Right atrium auricular region (tissue), 2 donors: ENCODE data around the gene DRD4. TPM values are rescaled to one million over a fixed set of nuclear protein-coding genes. Genes with fewer than 3 reads are reported as not detected.
"Not testable (repeated sequence)": the region's sequence is repeated elsewhere in the genome, so short reads cannot be mapped to it uniquely, and the experiment has no call there.

Source experiments
- DNase-seq: peaks from one replicate; pipeline ENCODE4 v3.0.0-alpha.2; 2019; ENCODE audit warnings: low spot score
- H3K27ac ChIP-seq, 2 donors: fragments of 200-600 bp; sonication (generic); 1 replicate in 1 of 2; 2 replicates in 1 of 2; pipeline ENCODE4 v1.5.1; 2016 to 2019
- H3K27me3 ChIP-seq, 2 donors: fragments of 200-600 bp; sonication (generic); one replicate each; pipeline versions ENCODE4 v1.5.1 to v1.6.0; 2017 to 2019
- H3K36me3 ChIP-seq: fragments of 200-600 bp; sonication (generic); one replicate; pipeline ENCODE4 v1.5.1; 2016
- H3K4me1 ChIP-seq, 2 donors: fragments of 200-600 bp; sonication (generic); one replicate each; pipeline versions ENCODE4 v1.5.1 to v1.6.0; 2017 to 2019
- H3K4me3 ChIP-seq, 2 donors: fragments of 200-600 bp; sonication (generic); 1 replicate in 1 of 2; 2 replicates in 1 of 2; pipeline ENCODE4 v1.5.1; 2017 to 2019; ENCODE audit warnings: mild to moderate bottlenecking in 1 of 2, moderate library complexity in 1 of 2
- H3K9me3 ChIP-seq, 2 donors: fragments of 200-600 bp; sonication (generic); one replicate each; pipeline ENCODE4 v1.5.1; 2019
- total RNA-seq, 2 donors: library from RNA; depleted of rRNA; stranded (reverse); fragments of >200 nt; gene quantifications; one replicate each; pipeline ENCODE4 v1.1.0, GENCODE V29; 2016
- TF ChIP-seq, protein P1 (sequence below), 2 donors: fragments of 200-600 bp; sonication (generic); IDR thresholded peaks; one replicate each; pipeline ENCODE4 v1.5.1; 2019; ENCODE audit warnings: antibody characterized with exemption in 2 of 2

Gene DRD4
- total RNA-seq, 2 donors from 2014 or later = not detected

- Histone ChIP-seq H3K36me3 (peaks cover 56% of the 10 kb centered on the region), H3K27me3 (no peaks in the 10 kb centered on the region)
- TF ChIP-seq, protein P1, sequence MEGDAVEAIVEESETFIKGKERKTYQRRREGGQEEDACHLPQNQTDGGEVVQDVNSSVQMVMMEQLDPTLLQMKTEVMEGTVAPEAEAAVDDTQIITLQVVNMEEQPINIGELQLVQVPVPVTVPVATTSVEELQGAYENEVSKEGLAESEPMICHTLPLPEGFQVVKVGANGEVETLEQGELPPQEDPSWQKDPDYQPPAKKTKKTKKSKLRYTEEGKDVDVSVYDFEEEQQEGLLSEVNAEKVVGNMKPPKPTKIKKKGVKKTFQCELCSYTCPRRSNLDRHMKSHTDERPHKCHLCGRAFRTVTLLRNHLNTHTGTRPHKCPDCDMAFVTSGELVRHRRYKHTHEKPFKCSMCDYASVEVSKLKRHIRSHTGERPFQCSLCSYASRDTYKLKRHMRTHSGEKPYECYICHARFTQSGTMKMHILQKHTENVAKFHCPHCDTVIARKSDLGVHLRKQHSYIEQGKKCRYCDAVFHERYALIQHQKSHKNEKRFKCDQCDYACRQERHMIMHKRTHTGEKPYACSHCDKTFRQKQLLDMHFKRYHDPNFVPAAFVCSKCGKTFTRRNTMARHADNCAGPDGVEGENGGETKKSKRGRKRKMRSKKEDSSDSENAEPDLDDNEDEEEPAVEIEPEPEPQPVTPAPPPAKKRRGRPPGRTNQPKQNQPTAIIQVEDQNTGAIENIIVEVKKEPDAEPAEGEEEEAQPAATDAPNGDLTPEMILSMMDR (IDR thresholded peaks at IDR 0.05) = no peak
Measured at GRCh38 chr11:686451-687243, 49.6 kb downstream of the DRD4 start.

DNA sequence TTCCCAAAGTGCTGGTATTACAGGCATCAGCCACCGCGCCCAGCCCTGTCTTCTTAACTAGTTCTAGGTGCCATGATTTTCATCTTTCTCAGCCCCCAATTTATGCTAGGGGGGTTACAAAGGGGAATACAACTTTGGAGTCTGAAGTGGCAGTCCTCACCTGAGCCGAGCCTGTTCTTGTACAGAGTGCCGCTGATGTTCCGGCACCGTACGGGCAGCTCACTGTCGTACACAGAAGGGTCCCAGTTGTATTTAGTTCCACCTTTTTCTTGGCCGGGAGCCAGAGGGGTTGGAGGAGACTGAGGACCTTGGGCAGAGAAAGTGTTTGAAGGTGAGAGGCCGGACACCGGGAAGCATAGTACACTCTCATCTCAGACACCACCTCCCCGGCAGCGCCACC lies 50.7 kb downstream of the DRD4 start:
- H3K36me3 ChIP-seq = peaks cover 49% of the 10 kb centered on the region
- no peak for DNase-seq
- no peak overlapping the region for H3K27ac ChIP-seq
- no peak overlapping the region for H3K4me3 ChIP-seq
- TF ChIP-seq, protein P1 (IDR thresholded peaks at IDR 0.05) = no peak
- no peaks in the 10 kb centered on the region for H3K4me1 ChIP-seq
- H3K27me3 ChIP-seq = no peaks in the 10 kb centered on the region
- H3K9me3 ChIP-seq = no peaks in the 10 kb centered on the region

More at GRCh38 chr11:686451-687243, 49.6 kb downstream of the DRD4 start:
- no peak overlapping the region for H3K27ac ChIP-seq
- no peak overlapping the region for H3K4me3 ChIP-seq
- H3K9me3 ChIP-seq = no peaks in the 10 kb centered on the region
- no peaks in the 10 kb centered on the region for H3K4me1 ChIP-seq
- no peak for DNase-seq

DNA sequence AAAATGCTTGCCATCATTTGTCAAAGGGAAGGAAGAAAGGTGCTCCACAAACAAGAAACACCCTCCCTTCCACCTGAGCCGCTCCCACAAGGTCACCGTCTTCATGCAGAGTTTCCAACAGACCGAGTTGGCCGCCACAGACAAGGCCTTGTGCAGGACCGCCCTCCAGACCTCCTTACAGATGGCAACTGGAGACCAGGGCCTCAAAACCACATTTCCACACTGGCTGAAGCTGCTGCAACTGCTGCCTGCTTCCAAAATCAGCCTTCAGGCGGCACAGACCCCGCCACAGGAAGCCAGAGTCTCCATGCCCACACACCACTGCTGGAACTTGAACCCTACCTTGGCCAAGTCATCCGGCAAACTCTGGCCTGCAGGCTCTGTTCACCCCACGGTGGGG lies 51.6 kb downstream of the DRD4 start:
- H3K4me3 ChIP-seq = no peak overlapping the region
- H3K27ac ChIP-seq = no peak overlapping the region
- peaks cover 44% of the 10 kb centered on the region for H3K36me3 ChIP-seq
- H3K27me3 ChIP-seq = no peaks in the 10 kb centered on the region
- peaks cover 0 to 6% of the 10 kb centered on the region in 2 donors for H3K4me1 ChIP-seq
- H3K9me3 ChIP-seq = no peaks in the 10 kb centered on the region
- DNase-seq = no peak
- TF ChIP-seq, protein P1 (IDR thresholded peaks at IDR 0.05) = no peak

GRCh38 chr11:689625-690024 lies 52.6 kb downstream of the DRD4 start:
- Histone ChIP-seq H3K36me3 (peaks cover 40% of the 10 kb centered on the region), H3K27me3 (no peaks in the 10 kb centered on the region), H3K4me1 (peaks cover 0 to 16% of the 10 kb centered on the region in 2 donors), H3K27ac (no peak overlapping the region), H3K4me3 (no peak overlapping the region), H3K9me3 (no peaks in the 10 kb centered on the region)
- TF ChIP-seq, protein P1 (IDR thresholded peaks at IDR 0.05) = no peak
- DNase-seq = no peak

GRCh38 chr11:690244-690643 lies 53.2 kb downstream of the DRD4 start:
- not testable (repeated sequence) for H3K4me3 ChIP-seq
- peaks cover 0 to 16% of the 10 kb centered on the region in 2 donors for H3K4me1 ChIP-seq
- peaks cover 35% of the 10 kb centered on the region for H3K36me3 ChIP-seq

More at GRCh38 chr11:690244-690643, 53.2 kb downstream of the DRD4 start:
- not testable (repeated sequence) for H3K9me3 ChIP-seq, H3K27ac ChIP-seq, DNase-seq, H3K27me3 ChIP-seq

Other genes with a start within 250 kb of the DRD4 start
- 1 to 10 TPM in 1 of 2 donors, under 1 TPM in 1; 0.43 to 1.0 TPM for gene PKP3, start 243.1 kb upstream of the DRD4 start, total RNA-seq
- gene SIGIRR, start 222.3 kb upstream of the DRD4 start, total RNA-seq = 10 to 100 TPM; 26.6 to 33.3 TPM
- gene ANO9, start 195.3 kb upstream of the DRD4 start, total RNA-seq = under 1 TPM; 0.11 to 0.75 TPM
- gene PTDSS2, start 187.0 kb upstream of the DRD4 start, total RNA-seq = 10 to 100 TPM; 26.8 to 32.5 TPM
- 100 to 1,000 TPM; 185 to 248 TPM for gene RNH1, start 130.0 kb upstream of the DRD4 start, total RNA-seq
- 10 to 100 TPM; 31.7 to 48.1 TPM for gene HRAS, start 101.7 kb upstream of the DRD4 start, total RNA-seq
- gene LRRC56, start 99.7 kb upstream of the DRD4 start, total RNA-seq = under 1 TPM; 0.12 to 0.15 TPM
- gene LMNTD2, start 76.5 kb upstream of the DRD4 start, total RNA-seq = under 1 TPM; 0.33 to 0.86 TPM
- 10 to 100 TPM in 1 of 2 donors, 1 to 10 TPM in 1; 8.5 to 13.0 TPM for gene RASSF7, start 76.3 kb upstream of the DRD4 start, total RNA-seq
- gene PHRF1, start 60.8 kb upstream of the DRD4 start, total RNA-seq = 10 to 100 TPM; 12.4 to 14.2 TPM
- 10 to 100 TPM in 1 of 2 donors, 1 to 10 TPM in 1; 9.6 to 14.9 TPM for gene IRF7, start 21.3 kb upstream of the DRD4 start, total RNA-seq
- not detected for gene CDHR5, start 12.3 kb upstream of the DRD4 start, total RNA-seq
- gene SCT, start 10.1 kb upstream of the DRD4 start, total RNA-seq = not detected
- 10 to 100 TPM; 15.5 to 26.6 TPM for gene DEAF1, start 58.0 kb downstream of the DRD4 start, total RNA-seq
- 10 to 100 TPM; 12.5 to 20.7 TPM for gene TMEM80, start 58.5 kb downstream of the DRD4 start, total RNA-seq
- gene EPS8L2, start 69.0 kb downstream of the DRD4 start, total RNA-seq = 1 to 10 TPM; 4.7 to 7.5 TPM
- gene TALDO1, start 110.2 kb downstream of the DRD4 start, total RNA-seq = 100 to 1,000 TPM in 1 of 2 donors, 10 to 100 TPM in 1; 90.3 to 111 TPM
- 10 to 100 TPM; 13.3 to 29.8 TPM for gene GATD1, start 140.2 kb downstream of the DRD4 start, total RNA-seq
- gene CEND1, start 152.8 kb downstream of the DRD4 start, total RNA-seq = 1 to 10 TPM in 1 of 2 donors, not detected in 1; 1.1 TPM
- gene SLC25A22, start 161.0 kb downstream of the DRD4 start, total RNA-seq = 1 to 10 TPM; 2.7 to 5.6 TPM
- gene PIDD1, start 168.0 kb downstream of the DRD4 start, total RNA-seq = 10 to 100 TPM in 1 of 2 donors, 1 to 10 TPM in 1; 6.0 to 12.1 TPM
- 100 to 1,000 TPM; 145 to 384 TPM for gene RPLP2, start 172.7 kb downstream of the DRD4 start, total RNA-seq
- gene PNPLA2, start 181.6 kb downstream of the DRD4 start, total RNA-seq = 100 to 1,000 TPM in 1 of 2 donors, 10 to 100 TPM in 1; 94.4 to 123 TPM
- 10 to 100 TPM; 15.6 to 29.7 TPM for gene CRACR2B, start 190.7 kb downstream of the DRD4 start, total RNA-seq
- 100 to 1,000 TPM; 322 to 710 TPM for gene CD151, start 195.7 kb downstream of the DRD4 start, total RNA-seq
- gene POLR2L, start 205.3 kb downstream of the DRD4 start, total RNA-seq = 100 to 1,000 TPM in 1 of 2 donors, 10 to 100 TPM in 1; 54.5 to 132 TPM
- gene TSPAN4, start 205.6 kb downstream of the DRD4 start, total RNA-seq = 10 to 100 TPM; 37.2 to 81.0 TPM